ENCODE results near the gene HADHA.
"Not testable (repeated sequence)": the region's sequence is repeated elsewhere in the genome, so short reads cannot be mapped to it uniquely, and the experiment has no call there.

The HADHA gene

GRCh38 chr2:26172871-26173775 lies 71.3 kb downstream of the HADHA start, which contains the start of gene GAREM2:
GAREM2 (plus strand) TSS chr2:26173088; CDS start chr2:26173221, 133 bp downstream.
- DNase-seq, result peak; percentile 53

GRCh38 chr2:26172189-26172870 lies 72.1 kb downstream of the HADHA start:
- DNase-seq, result peak; percentile 66

- no peak for DNase-seq
Observed at GRCh38 chr2:26170795-26171194, 73.6 kb downstream of the HADHA start.

- no peak for DNase-seq
Observed at GRCh38 chr2:26169681-26170414, 74.6 kb downstream of the HADHA start.

- no peak for DNase-seq
Observed at GRCh38 chr2:26169226-26169625, 75.2 kb downstream of the HADHA start.

GRCh38 chr2:26168785-26169184 lies 75.6 kb downstream of the HADHA start:
- DNase-seq, result no peak

- DNase-seq, result not testable (repeated sequence)
Observed at GRCh38 chr2:26166541-26166940, 77.9 kb downstream of the HADHA start.

GRCh38 chr2:26165403-26165802 lies 79.0 kb downstream of the HADHA start:
- no peak for DNase-seq

- no peak for DNase-seq
Observed at GRCh38 chr2:26164641-26165211, 79.7 kb downstream of the HADHA start.

GRCh38 chr2:26164231-26164630 lies 80.2 kb downstream of the HADHA start:
- no peak for DNase-seq

- DNase-seq, result no peak
Observed at GRCh38 chr2:26162963-26163362, 81.5 kb downstream of the HADHA start.

- DNase-seq, result no peak
Observed at GRCh38 chr2:26161926-26162325, 82.5 kb downstream of the HADHA start.

- no peak for DNase-seq
Observed at GRCh38 chr2:26157580-26157979, 86.9 kb downstream of the HADHA start.

GRCh38 chr2:26150243-26150642 lies 94.2 kb downstream of the HADHA start:
- DNase-seq, result no peak

- no peak for DNase-seq
Observed at GRCh38 chr2:26148501-26148900, 95.9 kb downstream of the HADHA start.

- DNase-seq, result peak; percentile 84
Observed at GRCh38 chr2:26144953-26145680, 99.3 kb downstream of the HADHA start.

GRCh38 chr2:26144031-26144430 lies 100.4 kb downstream of the HADHA start:
- DNase-seq, result no peak

GRCh38 chr2:26141145-26141769 lies 103.2 kb downstream of the HADHA start:
- no peak for DNase-seq

Data from eye (tissue), 1 donor.